Measurements from ENCODE around the gene HTT-AS.

HTT-AS gene

DNA sequence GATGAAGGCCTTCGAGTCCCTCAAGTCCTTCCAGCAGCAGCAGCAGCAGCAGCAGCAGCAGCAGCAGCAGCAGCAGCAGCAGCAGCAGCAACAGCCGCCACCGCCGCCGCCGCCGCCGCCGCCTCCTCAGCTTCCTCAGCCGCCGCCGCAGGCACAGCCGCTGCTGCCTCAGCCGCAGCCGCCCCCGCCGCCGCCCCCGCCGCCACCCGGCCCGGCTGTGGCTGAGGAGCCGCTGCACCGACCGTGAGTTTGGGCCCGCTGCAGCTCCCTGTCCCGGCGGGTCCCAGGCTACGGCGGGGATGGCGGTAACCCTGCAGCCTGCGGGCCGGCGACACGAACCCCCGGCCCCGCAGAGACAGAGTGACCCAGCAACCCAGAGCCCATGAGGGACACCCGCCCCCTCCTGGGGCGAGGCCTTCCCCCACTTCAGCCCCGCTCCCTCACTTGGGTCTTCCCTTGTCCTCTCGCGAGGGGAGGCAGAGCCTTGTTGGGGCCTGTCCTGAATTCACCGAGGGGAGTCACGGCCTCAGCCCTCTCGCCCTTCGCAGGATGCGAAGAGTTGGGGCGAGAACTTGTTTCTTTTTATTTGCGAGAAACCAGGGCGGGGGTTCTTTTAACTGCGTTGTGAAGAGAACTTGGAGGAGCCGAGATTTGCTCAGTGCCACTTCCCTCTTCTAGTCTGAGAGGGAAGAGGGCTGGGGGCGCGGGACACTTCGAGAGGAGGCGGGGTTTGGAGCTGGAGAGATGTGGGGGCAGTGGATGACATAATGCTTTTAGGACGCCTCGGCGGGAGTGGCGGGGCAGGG is 711 bp upstream of the HTT-AS start:
- peak overlapping the region; percentile 99 for H2AFZ ChIP-seq (ENCODE audit: low read length)
- H3K4me1 ChIP-seq (ENCODE audit: insufficient read depth, low read length, poor library complexity, severe bottlenecking), result peaks cover 39% of the 10 kb centered on the region
- peak overlapping the region; percentile 99 for H3K4me3 ChIP-seq (ENCODE audit: low read length, poor library complexity, severe bottlenecking)
- H3K79me2 ChIP-seq (ENCODE audit: insufficient read depth, low read length), result peaks cover 50% of the 10 kb centered on the region
- H3K9me3 ChIP-seq (ENCODE audit: insufficient read depth, low read depth, low read length), result no peaks in the 10 kb centered on the region
- peak overlapping the region; percentile 95 for H3K4me2 ChIP-seq (ENCODE audit: low read depth, low read length, poor library complexity, severe bottlenecking)
- H3F3A ChIP-seq (ENCODE audit: low read depth), result 0 out of 2 replicates have a peak, but pooled peaks cover 2% of the 10 kb centered on the region
- TF ChIP-seq, protein P1, sequence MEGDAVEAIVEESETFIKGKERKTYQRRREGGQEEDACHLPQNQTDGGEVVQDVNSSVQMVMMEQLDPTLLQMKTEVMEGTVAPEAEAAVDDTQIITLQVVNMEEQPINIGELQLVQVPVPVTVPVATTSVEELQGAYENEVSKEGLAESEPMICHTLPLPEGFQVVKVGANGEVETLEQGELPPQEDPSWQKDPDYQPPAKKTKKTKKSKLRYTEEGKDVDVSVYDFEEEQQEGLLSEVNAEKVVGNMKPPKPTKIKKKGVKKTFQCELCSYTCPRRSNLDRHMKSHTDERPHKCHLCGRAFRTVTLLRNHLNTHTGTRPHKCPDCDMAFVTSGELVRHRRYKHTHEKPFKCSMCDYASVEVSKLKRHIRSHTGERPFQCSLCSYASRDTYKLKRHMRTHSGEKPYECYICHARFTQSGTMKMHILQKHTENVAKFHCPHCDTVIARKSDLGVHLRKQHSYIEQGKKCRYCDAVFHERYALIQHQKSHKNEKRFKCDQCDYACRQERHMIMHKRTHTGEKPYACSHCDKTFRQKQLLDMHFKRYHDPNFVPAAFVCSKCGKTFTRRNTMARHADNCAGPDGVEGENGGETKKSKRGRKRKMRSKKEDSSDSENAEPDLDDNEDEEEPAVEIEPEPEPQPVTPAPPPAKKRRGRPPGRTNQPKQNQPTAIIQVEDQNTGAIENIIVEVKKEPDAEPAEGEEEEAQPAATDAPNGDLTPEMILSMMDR (conservative IDR thresholded peaks at IDR 0.05; ENCODE audit: low read length), result no peak
- TF ChIP-seq EZH2phosphoT487 (IDR thresholded peaks at IDR 0.05; ENCODE audit: borderline replicate concordance), result no peak
- no peaks in the 10 kb centered on the region for H3K36me3 ChIP-seq (ENCODE audit: insufficient read depth, low read length)
- H3K27me3 ChIP-seq (ENCODE audit: insufficient read depth, low read length, poor library complexity, severe bottlenecking), result no peaks in the 10 kb centered on the region
- H4K20me1 ChIP-seq (ENCODE audit: insufficient read depth, low read length, poor library complexity, severe bottlenecking), result peaks cover 42% of the 10 kb centered on the region
- no peaks in the 10 kb centered on the region for H3K9me2 ChIP-seq (replicated peaks; ENCODE audit: low read depth, low read length)
- peak overlapping the region; percentile 88 for H3K9ac ChIP-seq (ENCODE audit: low read depth, low read length, poor library complexity, severe bottlenecking)

DNA sequence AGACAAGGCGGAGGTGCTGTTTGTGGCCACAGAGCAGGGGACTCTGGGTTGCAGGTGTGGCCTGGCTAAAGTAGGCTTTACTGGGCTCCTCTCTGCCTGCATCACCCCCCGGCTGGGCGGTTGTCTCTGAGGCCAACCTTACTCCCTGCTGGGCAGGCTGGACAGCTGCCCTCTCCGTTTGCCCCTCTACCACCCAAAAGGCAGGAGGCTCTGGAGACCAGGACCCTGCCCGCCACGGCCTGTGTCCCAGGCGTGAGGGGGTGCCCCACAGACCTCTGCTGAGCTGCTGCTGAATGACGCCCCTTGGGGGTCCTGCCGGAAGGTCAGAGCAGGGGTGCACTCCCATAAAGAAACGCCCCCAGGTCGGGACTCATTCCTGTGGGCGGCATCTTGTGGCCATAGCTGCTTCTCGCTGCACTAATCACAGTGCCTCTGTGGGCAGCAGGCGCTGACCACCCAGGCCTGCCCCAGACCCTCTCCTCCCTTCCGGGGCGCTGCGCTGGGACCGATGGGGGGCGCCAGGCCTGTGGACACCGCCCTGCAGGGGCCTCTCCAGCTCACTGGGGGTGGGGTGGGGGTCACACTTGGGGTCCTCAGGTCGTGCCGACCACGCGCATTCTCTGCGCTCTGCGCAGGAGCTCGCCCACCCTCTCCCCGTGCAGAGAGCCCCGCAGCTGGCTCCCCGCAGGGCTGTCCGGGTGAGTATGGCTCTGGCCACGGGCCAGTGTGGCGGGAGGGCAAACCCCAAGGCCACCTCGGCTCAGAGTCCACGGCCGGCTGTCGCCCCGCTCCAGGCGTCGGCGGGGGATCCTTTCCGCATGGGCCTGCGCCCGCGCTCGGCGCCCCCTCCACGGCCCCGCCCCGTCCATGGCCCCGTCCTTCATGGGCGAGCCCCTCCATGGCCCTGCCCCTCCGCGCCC is 920 bp downstream of the HTT-AS start:
- peaks cover 29% of the 10 kb centered on the region for H4K20me1 ChIP-seq (ENCODE audit: insufficient read depth, low read length, poor library complexity, severe bottlenecking)
- no peak for TF ChIP-seq EZH2phosphoT487 (IDR thresholded peaks at IDR 0.05; ENCODE audit: borderline replicate concordance)
- TF ChIP-seq, protein P1 (conservative IDR thresholded peaks at IDR 0.05; ENCODE audit: low read length), result no peak
- no peaks in the 10 kb centered on the region for H3K27me3 ChIP-seq (ENCODE audit: insufficient read depth, low read length, poor library complexity, severe bottlenecking)
- H3K79me2 ChIP-seq (ENCODE audit: insufficient read depth, low read length), result peaks cover 34% of the 10 kb centered on the region
- no peaks in the 10 kb centered on the region for H3K9me3 ChIP-seq (ENCODE audit: insufficient read depth, low read depth, low read length)
- no peaks in the 10 kb centered on the region for H3K9me2 ChIP-seq (replicated peaks; ENCODE audit: low read depth, low read length)
- H3F3A ChIP-seq (ENCODE audit: low read depth), result 0 out of 2 replicates have a peak, but pooled peaks cover 2% of the 10 kb centered on the region
- peak overlapping the region; percentile 76 for H3K4me3 ChIP-seq (ENCODE audit: low read length, poor library complexity, severe bottlenecking)
- H3K4me2 ChIP-seq (ENCODE audit: low read depth, low read length, poor library complexity, severe bottlenecking), result peak overlapping the region; percentile 88
- H3K4me1 ChIP-seq (ENCODE audit: insufficient read depth, low read length, poor library complexity, severe bottlenecking), result peaks cover 29% of the 10 kb centered on the region
- peak overlapping the region; percentile 96 for H2AFZ ChIP-seq (ENCODE audit: low read length)
- H3K9ac ChIP-seq (ENCODE audit: low read depth, low read length, poor library complexity, severe bottlenecking), result peak overlapping the region; percentile 76
- H3K36me3 ChIP-seq (ENCODE audit: insufficient read depth, low read length), result no peaks in the 10 kb centered on the region

DNA sequence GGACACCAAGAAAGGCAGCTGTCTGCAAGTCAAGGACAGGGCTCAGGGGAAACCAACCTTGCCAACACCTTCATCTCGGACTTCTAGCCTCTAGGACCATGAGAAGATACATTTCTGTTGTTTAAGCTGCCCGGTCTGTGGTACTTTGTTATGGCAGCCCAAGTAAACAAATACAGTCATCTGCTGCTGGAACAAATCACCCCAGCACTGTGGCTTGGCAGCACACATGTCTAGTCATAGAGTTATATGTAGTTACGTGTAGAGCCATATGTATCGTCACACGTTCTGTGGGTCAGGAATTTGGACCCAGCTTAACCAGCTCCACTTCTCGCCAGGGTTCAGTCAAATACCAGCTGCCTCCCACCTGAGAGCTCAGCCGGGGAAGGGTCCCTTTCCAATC is 2.5 kb downstream of the HTT-AS start:
- H3K4me1 ChIP-seq (ENCODE audit: insufficient read depth, low read length, poor library complexity, severe bottlenecking), result peaks cover 17% of the 10 kb centered on the region
- no peaks in the 10 kb centered on the region for H3F3A ChIP-seq (ENCODE audit: low read depth)
- no peak overlapping the region for H2AFZ ChIP-seq (ENCODE audit: low read length)
- H3K9ac ChIP-seq (ENCODE audit: low read depth, low read length, poor library complexity, severe bottlenecking), result no peak overlapping the region
- H4K20me1 ChIP-seq (ENCODE audit: insufficient read depth, low read length, poor library complexity, severe bottlenecking), result peaks cover 17% of the 10 kb centered on the region
- H3K4me2 ChIP-seq (ENCODE audit: low read depth, low read length, poor library complexity, severe bottlenecking), result no peak overlapping the region
- peaks cover 19% of the 10 kb centered on the region for H3K79me2 ChIP-seq (ENCODE audit: insufficient read depth, low read length)
- no peaks in the 10 kb centered on the region for H3K9me3 ChIP-seq (ENCODE audit: insufficient read depth, low read depth, low read length)
- H3K4me3 ChIP-seq (ENCODE audit: low read length, poor library complexity, severe bottlenecking), result no peak overlapping the region
- no peaks in the 10 kb centered on the region for H3K36me3 ChIP-seq (ENCODE audit: insufficient read depth, low read length)
- no peak for TF ChIP-seq EZH2phosphoT487 (IDR thresholded peaks at IDR 0.05; ENCODE audit: borderline replicate concordance)
- TF ChIP-seq, protein P1 (conservative IDR thresholded peaks at IDR 0.05; ENCODE audit: low read length), result no peak
- H3K9me2 ChIP-seq (replicated peaks; ENCODE audit: low read depth, low read length), result no peaks in the 10 kb centered on the region
- H3K27me3 ChIP-seq (ENCODE audit: insufficient read depth, low read length, poor library complexity, severe bottlenecking), result no peaks in the 10 kb centered on the region

Measured in Loucy (cell line).